ENCODE results near the gene UBE2Z. TPM values are rescaled to one million over a fixed set of nuclear protein-coding genes. Genes with fewer than 3 reads are reported as not detected.

The UBE2Z gene
- total and polyA plus RNA-seq, 9 of the 15 experiments (the other 6 are each of a cell fraction or from before 2014, with no cell fraction given), result 11.8 to 89.0 (median 38.2) TPM

DNA sequence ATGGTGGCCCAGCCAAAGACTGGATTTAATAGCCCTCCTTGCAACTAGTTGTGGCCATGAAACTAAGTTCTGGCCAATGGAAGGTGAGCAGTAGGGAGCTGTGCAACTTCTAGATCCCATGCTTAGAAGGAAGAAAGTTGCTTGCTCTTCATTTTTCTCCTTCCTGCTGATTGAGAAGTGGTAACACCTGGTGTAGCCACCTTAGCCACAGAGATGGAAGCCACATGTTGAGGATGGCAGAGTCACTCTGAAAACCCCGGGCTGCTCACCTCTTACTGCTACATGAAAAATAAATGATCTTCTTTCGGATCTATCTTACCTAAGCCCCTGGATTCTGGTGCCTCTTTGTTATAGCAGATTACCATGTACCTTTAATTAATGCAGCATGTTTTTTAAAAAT lies 25.9 kb upstream of the UBE2Z start:
- H3K27me3 ChIP-seq (ENCODE audit: control insufficient read depth in 2 of 2, insufficient read depth in 2 of 2, low read length in 2 of 2), result peaks cover 9 to 30% of the 10 kb centered on the region in 2 experiments; a peak in 4 of 5 replicates
- WGBS (ENCODE audit: insufficient coverage, low coverage, missing lambda C conversion rate), result 13% methylated on average over 2 of the region's 2 CpGs
- intact Hi-C loops (cut with micrococcal nuclease), result no loop called here
- peaks cover 0 to 3% of the 10 kb centered on the region in 2 experiments; a peak in 1 of 5 replicates for H3K4me1 ChIP-seq (replicated peaks in 1 of 2; ENCODE audit: control insufficient read depth in 2 of 2, insufficient read depth in 2 of 2, low read length in 2 of 2)
- no peak overlapping the region for H2AFZ ChIP-seq (ENCODE audit: low read depth, low read length)
- no peak overlapping the region for H3K4me2 ChIP-seq (ENCODE audit: insufficient read depth, low read length)
- in situ Hi-C loops (cut with MboI), result loop anchor here (5.0 kb wide), 1 partner anchor 80 kb away; no protein-coding TSS in a partner anchor
- no peaks in the 10 kb centered on the region for H3K9me1 ChIP-seq (ENCODE audit: control insufficient read depth, insufficient read depth, low read length)
- FAIRE-seq, result no peak
- no peaks in the 10 kb centered on the region for H3K79me2 ChIP-seq (ENCODE audit: control insufficient read depth, insufficient read depth, low read length)
- no peak overlapping the region for H3K4me3 ChIP-seq
- POLR2A ChIA-PET, result interaction anchor here (0.5 kb wide), 1 partner anchor 24 kb away, joined by 3 read pairs; no protein-coding TSS in a partner anchor
- H4K20me1 ChIP-seq (replicated peaks; ENCODE audit: control insufficient read depth, insufficient read depth, low read length), result no peaks in the 10 kb centered on the region; the same call in none of the 2 replicates
- DNase-seq (ENCODE audit: extremely low read depth in 1 of 4, low spot score in 3 of 4), result no peak
- no peaks in the 10 kb centered on the region for H3K36me3 ChIP-seq (ENCODE audit: control insufficient read depth, insufficient read depth, low read length)
- H3K27ac ChIP-seq (ENCODE audit: extremely low read depth, low read depth, low read length), result no peak overlapping the region
- TF ChIP-seq MBD2 (IDR thresholded peaks at IDR 0.05; ENCODE audit: borderline replicate concordance, low read depth) (no peak), PRMT5 (CRISPR knock-in tag; IDR thresholded peaks at IDR 0.05) (no peak), ZNF707 (CRISPR knock-in tag; conservative IDR thresholded peaks at IDR 0.05) (no peak), FOXP1 (CRISPR knock-in tag; IDR thresholded peaks at IDR 0.05) (no peak), ZNF644 (tag; IDR thresholded peaks at IDR 0.05; ENCODE audit: low read depth) (no peak), ATF3 (IDR thresholded peaks at IDR 0.05) (no peak), ATF3 (CRISPR knock-in tag; conservative IDR thresholded peaks at IDR 0.05) (no peak), POLR2B (IDR thresholded peaks at IDR 0.05; ENCODE audit: low read depth, partially characterized antibody) (no peak), EHMT2 (IDR thresholded peaks at IDR 0.05) (no peak), CHCHD3 (CRISPR knock-in tag; IDR thresholded peaks at IDR 0.05) (no peak), KLF1 (tag; IDR thresholded peaks at IDR 0.05) (no peak)
- BruUV-seq (replicated peaks), result no TSS peak
- ATAC-seq, result no peak
- H3K9me3 ChIP-seq (replicated peaks; ENCODE audit: control insufficient read depth, insufficient read depth, low read depth, low read length), result no peaks in the 10 kb centered on the region
- no peak overlapping the region for H3K9ac ChIP-seq (ENCODE audit: insufficient read depth in 1 of 2, low read depth in 2 of 2, low read length in 2 of 2)
- CTCF ChIA-PET (ENCODE audit: low intra/inter-chr PET ratio), result no interaction called here
